Measurements from ENCODE around the gene LSM4. TPM values are rescaled to one million over a fixed set of nuclear protein-coding genes. Genes with fewer than 3 reads are reported as not detected.

The LSM4 gene
- total and polyA plus RNA-seq, 2 donors (not counting 3 experiments of a cell fraction or from before 2014, with no cell fraction given): 118 to 119 TPM

DNA sequence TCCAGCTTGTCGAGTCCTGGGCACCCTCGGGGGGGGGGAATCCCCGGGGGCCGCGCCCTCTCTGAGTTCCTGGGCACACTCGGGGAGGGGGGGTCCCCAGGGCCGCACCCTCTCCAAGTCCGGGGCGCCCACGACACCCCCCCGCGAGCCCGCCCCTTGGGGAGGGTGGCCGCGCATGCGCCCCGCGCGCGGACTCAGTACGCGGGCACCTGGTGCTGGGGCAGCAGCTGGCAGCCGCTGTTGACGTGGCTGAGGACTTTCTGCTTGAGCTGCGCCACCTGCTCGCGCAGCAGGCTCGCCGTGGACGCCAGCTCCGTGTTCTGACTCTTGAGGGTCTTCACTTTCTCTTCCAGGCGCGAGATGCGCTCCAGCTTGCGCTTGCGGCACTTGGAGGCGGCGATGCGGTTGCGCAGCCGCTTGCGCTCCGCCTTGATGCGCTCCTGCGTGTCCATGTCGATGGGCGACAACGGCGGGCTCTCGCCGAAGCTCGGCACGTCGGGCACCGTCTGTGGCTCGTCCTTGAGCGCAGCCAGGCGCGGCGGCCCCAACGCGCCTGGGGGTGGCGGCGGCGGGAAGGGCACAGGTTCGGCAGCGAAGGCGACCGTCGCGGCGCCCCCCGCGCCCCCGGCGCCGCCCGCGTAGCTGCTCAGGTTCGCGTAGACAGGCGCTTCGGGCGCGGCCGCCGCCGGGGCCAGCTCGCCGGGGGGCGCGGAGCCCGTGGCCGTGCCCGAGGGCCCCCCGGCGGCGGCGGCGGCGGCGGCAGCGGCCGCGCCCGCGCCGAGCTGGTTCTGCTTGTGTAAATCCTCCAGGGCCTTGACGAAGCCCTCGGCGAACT is 42.4 kb downstream of the LSM4 start:
- no peak overlapping the region for H2AFZ ChIP-seq (ENCODE audit: low read depth, low read length)
- H3K9ac ChIP-seq (replicated peaks; ENCODE audit: extremely low read depth, insufficient read depth, low read length): peak overlapping the region; percentile 95
- BruUV-seq (replicated peaks): no TSS peak
- H3K27ac ChIP-seq (ENCODE audit: insufficient read depth, low read depth, low read length): peak overlapping the region; percentile 89
- H3K4me1 ChIP-seq (ENCODE audit: control insufficient read depth, extremely low read depth, insufficient read depth, low read length): peaks cover 20% of the 10 kb centered on the region
- H3K9me3 ChIP-seq (replicated peaks; ENCODE audit: control insufficient read depth, insufficient read depth, low read length): no peaks in the 10 kb centered on the region
- FAIRE-seq (no peak), DNase-seq (ENCODE audit: low read depth, low spot score) (peak; percentile 76)
- ChIA-PET POLR2A (interaction anchor here (0.6 to 5.0 kb wide), 20 partner anchors 12 to 136 kb away, joined by 3 to 113 read pairs (median 8); partner anchors contain the start of genes GDF15, LSM4 and SSBP4), CTCF (interaction anchor here (0.7 to 6.2 kb wide), 20 partner anchors 12 to 134 kb away, joined by 3 to 401 read pairs (median 10); partner anchors contain the start of genes GDF15, LSM4, PGPEP1 and SSBP4)
- intact Hi-C loops (cut with micrococcal nuclease): loop anchor here (2.0 kb wide), 1 partner anchor 130 kb away; no protein-coding TSS in a partner anchor
- H3K4me3 ChIP-seq (replicated peaks in 1 of 3; ENCODE audit: insufficient read depth in 1 of 3, low read depth in 1 of 3, low read length in 3 of 3): peak overlapping the region; percentile 72 to 92 (median 80)
- peaks cover 31% of the 10 kb centered on the region for H3K79me2 ChIP-seq (ENCODE audit: control insufficient read depth, insufficient read depth, low read length)
- H3K9me1 ChIP-seq (replicated peaks; ENCODE audit: control insufficient read depth, extremely low read depth, insufficient read depth, low read length): no peaks in the 10 kb centered on the region
- TF ChIP-seq POLR2AphosphoS5 (IDR thresholded peaks at IDR 0.05; ENCODE audit: insufficient read depth, low read depth, low read length): peak; percentile 65
- no peak for TF ChIP-seq JUN (IDR thresholded peaks at IDR 0.05; ENCODE audit: borderline replicate concordance, insufficient read depth, insufficient read length, low read depth)
- TF ChIP-seq POLR2A (IDR thresholded peaks at IDR 0.05; ENCODE audit: low read depth, low read length): peak; percentile 68
- no peak for TF ChIP-seq MYC (IDR thresholded peaks at IDR 0.05; ENCODE audit: low read depth, low read length)
- TF ChIP-seq, protein P1, sequence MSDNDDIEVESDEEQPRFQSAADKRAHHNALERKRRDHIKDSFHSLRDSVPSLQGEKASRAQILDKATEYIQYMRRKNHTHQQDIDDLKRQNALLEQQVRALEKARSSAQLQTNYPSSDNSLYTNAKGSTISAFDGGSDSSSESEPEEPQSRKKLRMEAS (IDR thresholded peaks at IDR 0.05; ENCODE audit: insufficient read depth, insufficient read length): no peak
- TF ChIP-seq FOS (IDR thresholded peaks at IDR 0.05; ENCODE audit: borderline replicate concordance, insufficient read depth, low read length): no peak
- no peak for TF ChIP-seq GATA2 (IDR thresholded peaks at IDR 0.05; ENCODE audit: insufficient read depth, insufficient read length, low read depth, low read length)
- H3K27me3 ChIP-seq (ENCODE audit: control insufficient read depth in 2 of 2, insufficient read depth in 2 of 2, low read length in 2 of 2): no peaks in the 10 kb centered on the region
- H3K4me2 ChIP-seq (ENCODE audit: insufficient read depth, low read length): peak overlapping the region; percentile 71
- H3K36me3 ChIP-seq (ENCODE audit: control insufficient read depth in 2 of 2, extremely low read depth in 1 of 2, insufficient read depth in 2 of 2, low read length in 2 of 2): peaks cover 0 to 2% of the 10 kb centered on the region in 2 experiments
- H4K20me1 ChIP-seq (replicated peaks; ENCODE audit: control insufficient read depth, extremely low read depth, insufficient read depth, low read length): peaks cover 5% of the 10 kb centered on the region
- dilution Hi-C loops (cut with MboI; ENCODE audit: extremely low pct_ligation_motif_present, low sequenced_read_pairs): no loop called here
